HG03108 (cell line): ENCODE measurements around the gene CBX2.

Experiments
- ATAC-seq: cut with Tn5 transposase; IDR thresholded peaks from one replicate; pipeline ENCODE4 v1.9.1; 2021; ENCODE audit warnings: moderate library complexity; ENCODE audit not compliant: unreplicated experiment

CBX2 gene

GRCh38 chr17:79826204-79826680 is 48.3 kb downstream of the CBX2 start:
- no peak for ATAC-seq

GRCh38 chr17:79826841-79827578 is 49.1 kb downstream of the CBX2 start:
- ATAC-seq = no peak

- no peak for ATAC-seq
Measured at GRCh38 chr17:79829004-79829403, 51.1 kb downstream of the CBX2 start.

GRCh38 chr17:79829457-79829856 is 51.5 kb downstream of the CBX2 start:
- ATAC-seq = no peak

- ATAC-seq = no peak
Measured at GRCh38 chr17:79830303-79830702, 52.4 kb downstream of the CBX2 start.

- ATAC-seq = no peak
Measured at GRCh38 chr17:79830763-79831264, 52.9 kb downstream of the CBX2 start.

- ATAC-seq = no peak
Measured at GRCh38 chr17:79831265-79832217, 53.6 kb downstream of the CBX2 start.

GRCh38 chr17:79832218-79833109 is 54.5 kb downstream of the CBX2 start:
- ATAC-seq = no peak

- no peak for ATAC-seq
Measured at GRCh38 chr17:79833110-79833450, 55.1 kb downstream of the CBX2 start.

- no peak for ATAC-seq
Measured at GRCh38 chr17:79833744-79834564, 56.0 kb downstream of the CBX2 start.

- ATAC-seq = no peak
Measured at GRCh38 chr17:79834565-79835469, 56.9 kb downstream of the CBX2 start.

- no peak for ATAC-seq
Measured at GRCh38 chr17:79835470-79835899, 57.5 kb downstream of the CBX2 start.

- ATAC-seq = no peak
Measured at GRCh38 chr17:79835953-79836509, 58.1 kb downstream of the CBX2 start.

- ATAC-seq = no peak
Measured at GRCh38 chr17:79836510-79836971, 58.6 kb downstream of the CBX2 start.

GRCh38 chr17:79836972-79837887 is 59.3 kb downstream of the CBX2 start:
- ATAC-seq = no peak
